Esophagus muscularis mucosa (tissue), 4 donors: ENCODE results near the gene CDK5R2. TPM values are rescaled to one million over a fixed set of nuclear protein-coding genes. Genes with fewer than 3 reads are reported as not detected.
"Not testable (repeated sequence)": the region's sequence is repeated elsewhere in the genome, so short reads cannot be mapped to it uniquely, and the experiment has no call there.

Experiments
- DNase-seq: peaks from one replicate; pipeline ENCODE4 v3.0.0-alpha.2; 2017; ENCODE audit errors: extremely low spot score
- H3K27ac ChIP-seq, 4 donors: fragments of 200-600 bp; sonication (generic); replicated peaks in 1 of 4; 1 replicate in 3 of 4; 2 replicates in 1 of 4; pipeline ENCODE4 v1.5.1; 2016 to 2019; ENCODE audit warnings: mild to moderate bottlenecking in 1 of 4
- H3K27me3 ChIP-seq, 4 donors: fragments of 200-600 bp; sonication (generic); one replicate each; pipeline versions ENCODE4 v1.5.1 to v1.6.0; 2016 to 2019
- H3K36me3 ChIP-seq, 4 donors: fragments of 200-600 bp; sonication (generic); one replicate each; pipeline ENCODE4 v1.5.1; 2016 to 2019
- H3K4me1 ChIP-seq, 4 donors: fragments of 200-600 bp; sonication (generic); one replicate each; pipeline ENCODE4 v1.5.1; 2016 to 2019
- H3K4me3 ChIP-seq, 4 donors: fragments of 200-600 bp; sonication (generic); 1 replicate in 2 of 4; 2 replicates in 2 of 4; pipeline ENCODE4 v1.5.1; 2016 to 2019; ENCODE audit warnings: mild to moderate bottlenecking in 4 of 4, moderate library complexity in 1 of 4
- H3K9me3 ChIP-seq, 4 donors: fragments of 200-600 bp; sonication (generic); 1 replicate in 3 of 4; 2 replicates in 1 of 4; pipeline ENCODE4 v1.5.1; 2016 to 2019
- EP300 ChIP-seq: sonication (generic); formaldehyde crosslinking; IDR thresholded peaks from one replicate; pipeline ENCODE4 v1.6.1; 2017; ENCODE audit warnings: antibody characterized with exemption
- POLR2A ChIP-seq: fragments of 450-650 bp; IDR thresholded peaks from one replicate; pipeline ENCODE4 v1.6.1; 2017; ENCODE audit warnings: antibody characterized with exemption, moderate library complexity, mild to moderate bottlenecking, low read depth
- POLR2AphosphoS5 ChIP-seq, 2 donors: sonication (generic); formaldehyde crosslinking; IDR thresholded peaks; one replicate each; pipeline ENCODE4 v1.6.1; 2017; ENCODE audit warnings: antibody characterized with exemption in 2 of 2
- WGBS: methylation state at CpG from one replicate; pipeline ENCODE4 v1.1.5; 2018; 5-methylcytosine and 5-hydroxymethylcytosine counted together
- intact Hi-C: fragments of 100-400 bp; cut with DNase I; formaldehyde crosslinking; loops from one replicate; pipeline ENCODE4 v1.15.1; 2023
- total RNA-seq, 4 donors: library from RNA; depleted of rRNA; stranded (reverse); fragments of >200 nt; gene quantifications; one replicate each; pipeline versions ENCODE4 v1.1.0 to v1.2.1, GENCODE V29; 2016
- TF ChIP-seq, protein P1 (sequence below), 3 experiments: fragments of 200-600 bp in 2 of 3; fragments of 450-650 bp in 1 of 3; sonication (generic) in 2 of 3; IDR thresholded peaks; one replicate each; pipeline ENCODE4 v1.5.1; 2017 to 2019; ENCODE audit warnings: antibody characterized with exemption in 3 of 3, mild to moderate bottlenecking in 2 of 3, moderate library complexity in 1 of 3

CDK5R2 gene
- total RNA-seq, 4 donors from 2014 or later, result under 0.01 to 0.52 (median 0.33) TPM; not detected in 1

GRCh38 chr2:218927422-218927821 is 32.0 kb upstream of the CDK5R2 start:
- H3K4me3 ChIP-seq, result no peak overlapping the region
- no peak overlapping the region for H3K27ac ChIP-seq
- H3K9me3 ChIP-seq, result no peaks in the 10 kb centered on the region
- no peaks in the 10 kb centered on the region for H3K36me3 ChIP-seq
- no peak for DNase-seq
- whole genome bisulfite sequencing, result 75% methylated on average over 2 of the region's 2 CpGs
- peaks cover 0 to 46% (median 2%) of the 10 kb centered on the region in 4 donors for H3K27me3 ChIP-seq
- H3K4me1 ChIP-seq, result no peaks in the 10 kb centered on the region
- TF ChIP-seq, protein P1, sequence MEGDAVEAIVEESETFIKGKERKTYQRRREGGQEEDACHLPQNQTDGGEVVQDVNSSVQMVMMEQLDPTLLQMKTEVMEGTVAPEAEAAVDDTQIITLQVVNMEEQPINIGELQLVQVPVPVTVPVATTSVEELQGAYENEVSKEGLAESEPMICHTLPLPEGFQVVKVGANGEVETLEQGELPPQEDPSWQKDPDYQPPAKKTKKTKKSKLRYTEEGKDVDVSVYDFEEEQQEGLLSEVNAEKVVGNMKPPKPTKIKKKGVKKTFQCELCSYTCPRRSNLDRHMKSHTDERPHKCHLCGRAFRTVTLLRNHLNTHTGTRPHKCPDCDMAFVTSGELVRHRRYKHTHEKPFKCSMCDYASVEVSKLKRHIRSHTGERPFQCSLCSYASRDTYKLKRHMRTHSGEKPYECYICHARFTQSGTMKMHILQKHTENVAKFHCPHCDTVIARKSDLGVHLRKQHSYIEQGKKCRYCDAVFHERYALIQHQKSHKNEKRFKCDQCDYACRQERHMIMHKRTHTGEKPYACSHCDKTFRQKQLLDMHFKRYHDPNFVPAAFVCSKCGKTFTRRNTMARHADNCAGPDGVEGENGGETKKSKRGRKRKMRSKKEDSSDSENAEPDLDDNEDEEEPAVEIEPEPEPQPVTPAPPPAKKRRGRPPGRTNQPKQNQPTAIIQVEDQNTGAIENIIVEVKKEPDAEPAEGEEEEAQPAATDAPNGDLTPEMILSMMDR (IDR thresholded peaks at IDR 0.05), result no peak
- no peak for TF ChIP-seq POLR2AphosphoS5 (IDR thresholded peaks at IDR 0.05)
- no peak for TF ChIP-seq EP300
- TF ChIP-seq POLR2A, result no peak
- intact Hi-C loops, result no loop called here

DNA sequence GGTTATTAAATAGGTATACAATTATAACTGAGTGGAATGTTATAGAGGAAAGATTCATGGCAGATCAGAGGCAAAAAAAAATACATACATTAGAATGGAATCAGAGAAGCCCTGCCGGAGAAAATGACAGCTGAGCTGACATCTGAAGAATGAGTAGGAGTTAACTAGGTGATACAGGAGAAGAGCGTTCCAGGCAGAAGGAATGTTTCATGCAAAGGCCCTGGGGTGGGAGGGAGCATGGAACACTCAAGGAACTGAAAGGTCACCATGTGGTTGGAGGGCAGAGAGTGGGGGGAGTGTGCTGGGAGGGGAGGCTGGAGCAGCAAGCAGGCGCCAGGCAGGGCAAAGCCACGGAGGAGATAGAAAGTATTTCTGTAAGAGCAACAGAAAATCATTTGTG is 31.6 kb upstream of the CDK5R2 start:
- Histone ChIP-seq H3K4me3 (no peak overlapping the region), H3K36me3 (no peaks in the 10 kb centered on the region), H3K9me3 (no peaks in the 10 kb centered on the region), H3K4me1 (no peaks in the 10 kb centered on the region), H3K27me3 (peaks cover 0 to 44% (median 2%) of the 10 kb centered on the region in 4 donors), H3K27ac (no peak overlapping the region)
- WGBS, result 65% methylated on average over 4 of the region's 4 CpGs
- no peak for TF ChIP-seq POLR2A
- no peak for TF ChIP-seq EP300
- TF ChIP-seq POLR2AphosphoS5 (IDR thresholded peaks at IDR 0.05), result no peak
- TF ChIP-seq, protein P1 (IDR thresholded peaks at IDR 0.05), result no peak
- DNase-seq, result no peak
- intact Hi-C loops, result no loop called here

DNA sequence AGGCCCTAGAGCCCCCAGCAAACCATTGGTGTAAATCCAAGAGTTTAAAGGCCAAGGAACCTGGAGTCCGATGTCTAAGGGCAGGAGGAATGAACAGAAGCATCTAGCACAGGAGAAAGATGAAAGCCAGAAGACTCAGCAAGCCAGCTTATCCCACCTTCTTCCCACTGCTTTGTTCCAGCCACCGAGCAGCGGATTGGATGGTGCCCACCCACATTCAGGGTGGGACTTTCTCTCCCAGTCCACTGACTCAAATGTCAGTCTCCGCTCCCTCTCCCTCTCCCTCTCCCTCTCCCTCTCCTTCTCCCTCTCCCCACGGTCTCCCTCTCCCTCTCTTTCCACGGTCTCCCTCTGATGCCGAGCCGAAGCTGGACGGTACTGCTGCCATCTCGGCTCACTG is 29.0 kb upstream of the CDK5R2 start:
- H3K27ac ChIP-seq, H3K4me3 ChIP-seq, intact Hi-C loops, H3K9me3 ChIP-seq, DNase-seq, H3K36me3 ChIP-seq, H3K4me1 ChIP-seq: not testable (repeated sequence)
- WGBS, result 93% methylated on average over 9 of the region's 10 CpGs
- H3K27me3 ChIP-seq, result peaks cover 0 to 39% (median 0%) of the 10 kb centered on the region in 4 donors

DNA sequence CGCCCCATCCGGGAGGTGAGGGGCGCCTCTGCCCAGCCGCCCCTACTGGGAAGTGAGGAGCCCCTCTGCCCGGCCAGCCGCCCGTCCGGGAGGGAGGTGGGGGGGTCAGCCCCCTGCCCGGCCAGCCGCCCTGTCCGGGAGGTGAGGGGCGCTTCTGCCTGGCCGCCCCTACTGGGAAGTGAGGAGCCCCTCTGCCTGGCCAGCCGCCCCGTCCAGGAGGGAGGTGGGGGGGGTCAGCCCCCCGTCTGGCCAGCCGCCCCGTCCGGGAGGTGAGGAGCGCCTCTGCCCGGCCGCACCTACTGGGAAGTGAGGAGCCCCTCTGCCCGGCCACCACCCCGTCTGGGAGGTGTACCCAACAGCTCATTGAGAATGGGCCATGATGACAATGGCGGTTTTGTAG is 27.7 kb upstream of the CDK5R2 start:
- intact Hi-C loops, H3K4me3 ChIP-seq, H3K27ac ChIP-seq, DNase-seq, H3K4me1 ChIP-seq, H3K9me3 ChIP-seq, H3K36me3 ChIP-seq: not testable (repeated sequence)
- H3K27me3 ChIP-seq, result peaks cover 0 to 45% (median 0%) of the 10 kb centered on the region in 4 donors
- WGBS, result 87% methylated on average over 3 of the region's 25 CpGs

GRCh38 chr2:218944759-218945404 is 14.6 kb upstream of the CDK5R2 start:
- 100% methylated on average over 1 of the region's 1 CpG for WGBS
- Histone ChIP-seq H3K27me3 (peaks cover 0 to 60% (median 3%) of the 10 kb centered on the region in 4 donors), H3K4me3 (no peak overlapping the region)

More at GRCh38 chr2:218944759-218945404, 14.6 kb upstream of the CDK5R2 start:
- intact Hi-C loops, result no loop called here
- H3K9me3 ChIP-seq, result no peaks in the 10 kb centered on the region
- no peak overlapping the region for H3K27ac ChIP-seq
- TF ChIP-seq POLR2A, result no peak
- TF ChIP-seq, protein P1 (IDR thresholded peaks at IDR 0.05), result no peak
- TF ChIP-seq EP300, result no peak
- no peak for TF ChIP-seq POLR2AphosphoS5 (IDR thresholded peaks at IDR 0.05)
- DNase-seq, result no peak
- H3K36me3 ChIP-seq, result no peaks in the 10 kb centered on the region
- H3K4me1 ChIP-seq, result no peaks in the 10 kb centered on the region
